VCaP (cell line): ENCODE results near the gene EIF2S3.
A peak's percentile ranks its signal among the peaks of the same experiment; 100 is the strongest.

Experiments used
- H3K27ac ChIP-seq: fragments of 450-650 bp; 2 replicates; pipeline ENCODE4 v1.5.1; 2017
- CTCF ChIP-seq: fragments of 450-650 bp; conservative IDR thresholded peaks from 2 replicates; pipeline ENCODE4 v1.5.1; 2017; ENCODE audit warnings: mild to moderate bottlenecking, moderate library complexity

EIF2S3 gene

GRCh38 chrX:24019448-24019847, 35.3 kb upstream of the EIF2S3 start:
- H3K27ac ChIP-seq: no peak overlapping the region
- TF ChIP-seq CTCF: no peak

GRCh38 chrX:24020306-24020876, 34.4 kb upstream of the EIF2S3 start:
- no peak for TF ChIP-seq CTCF
- H3K27ac ChIP-seq: no peak overlapping the region

DNA sequence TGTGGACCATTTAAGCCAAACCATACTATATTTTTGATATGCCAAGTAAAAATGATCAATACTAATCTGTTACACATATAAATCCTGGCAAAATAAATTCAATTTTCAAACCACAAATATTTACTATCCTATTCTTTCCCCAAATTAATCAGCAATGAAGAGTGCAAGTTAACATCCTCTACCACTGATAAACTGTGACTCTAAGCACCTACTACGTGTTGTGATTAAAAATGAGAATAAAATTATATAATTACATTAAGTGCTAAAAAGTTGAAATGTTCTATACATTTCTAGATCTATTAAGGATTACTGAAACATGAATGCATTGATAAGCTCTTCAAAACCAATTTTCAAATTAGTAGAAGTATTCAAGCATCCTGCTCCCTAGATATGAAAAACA, 31.2 kb upstream of the EIF2S3 start:
- H3K27ac ChIP-seq: no peak overlapping the region
- no peak for TF ChIP-seq CTCF

DNA sequence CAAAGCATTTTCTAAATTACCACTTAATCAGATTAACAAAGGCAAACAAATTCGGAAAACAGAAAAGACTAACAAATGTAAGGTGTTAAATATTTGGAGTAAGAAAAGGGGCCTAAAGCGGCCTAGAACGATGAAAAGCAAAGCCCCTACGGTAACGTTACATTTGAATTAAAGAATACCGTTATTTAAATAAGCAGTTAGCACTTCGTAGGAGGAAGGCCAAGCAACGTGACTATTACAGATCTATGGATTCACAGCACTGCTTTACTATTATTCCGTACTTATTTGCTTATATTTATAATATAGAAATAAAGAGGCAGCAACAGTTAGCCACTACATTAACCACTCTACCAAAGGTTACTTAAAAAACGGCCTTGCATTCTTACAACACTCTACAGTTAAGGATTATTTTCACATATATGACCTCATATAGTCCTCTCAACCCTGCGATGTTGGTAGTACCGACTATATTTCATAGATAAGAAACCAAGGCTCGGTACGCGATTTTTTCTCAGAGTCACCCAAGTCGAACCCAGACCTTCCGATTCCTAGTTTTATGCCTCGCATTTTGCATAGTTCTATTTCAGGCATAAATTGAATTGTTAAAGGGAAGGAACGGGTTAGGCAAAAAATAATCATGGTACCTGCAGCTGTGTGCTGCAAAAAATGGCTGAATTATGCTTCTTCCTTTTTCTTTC, 30.6 kb upstream of the EIF2S3 start:
- no peak for TF ChIP-seq CTCF
- H3K27ac ChIP-seq: peak overlapping the region; percentile 93

- TF ChIP-seq CTCF: peak; percentile 68
- peak overlapping the region; percentile 93 for H3K27ac ChIP-seq
Observed at GRCh38 chrX:24024819-24025740, 29.7 kb upstream of the EIF2S3 start.

- TF ChIP-seq CTCF: no peak
Observed at GRCh38 chrX:24025741-24026403, 28.9 kb upstream of the EIF2S3 start.

GRCh38 chrX:24026432-24026831, 28.3 kb upstream of the EIF2S3 start:
- H3K27ac ChIP-seq: peak overlapping the region; percentile 93
- TF ChIP-seq CTCF: no peak

More at GRCh38 chrX:24025741-24026403, 28.9 kb upstream of the EIF2S3 start:
- peak overlapping the region; percentile 93 for H3K27ac ChIP-seq
